GM12874 (cell line): Measurements from ENCODE around the gene SLCO4A1.

Source experiments
- TF ChIP-seq, protein P1 (sequence below): IDR thresholded peaks from 2 replicates; pipeline ENCODE4 v1.5.1; 2011; ENCODE audit warnings: low read depth, mild to moderate bottlenecking, control low read depth, low read length, moderate library complexity; ENCODE audit not compliant: insufficient read depth

Gene SLCO4A1

DNA sequence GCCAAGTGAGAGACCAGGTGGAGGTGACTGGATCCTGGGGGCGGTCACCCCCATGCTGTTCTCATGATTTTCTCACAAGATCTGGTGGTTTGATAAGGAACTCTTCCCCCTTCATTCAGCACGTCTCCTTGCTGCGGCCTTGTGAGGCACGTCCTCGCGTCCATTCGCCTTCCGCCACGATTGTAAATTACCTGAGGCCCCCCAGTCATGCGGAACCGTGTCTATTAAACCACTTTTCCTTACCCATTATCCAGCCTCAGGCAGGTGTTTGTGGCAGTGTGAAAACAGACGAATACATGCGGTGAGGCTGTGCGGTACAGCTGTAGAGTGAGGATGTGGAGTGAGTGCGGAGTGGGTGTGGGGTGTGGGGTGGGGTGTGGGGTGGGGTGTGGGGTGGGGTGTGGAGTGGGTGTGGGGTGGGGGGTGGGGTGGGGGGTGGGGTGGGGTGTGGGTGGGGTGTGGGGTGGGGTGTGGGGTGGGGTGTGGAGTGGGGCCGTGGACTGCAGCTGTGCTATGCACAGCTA, 54.2 kb downstream of the SLCO4A1 start:
- TF ChIP-seq, protein P1, sequence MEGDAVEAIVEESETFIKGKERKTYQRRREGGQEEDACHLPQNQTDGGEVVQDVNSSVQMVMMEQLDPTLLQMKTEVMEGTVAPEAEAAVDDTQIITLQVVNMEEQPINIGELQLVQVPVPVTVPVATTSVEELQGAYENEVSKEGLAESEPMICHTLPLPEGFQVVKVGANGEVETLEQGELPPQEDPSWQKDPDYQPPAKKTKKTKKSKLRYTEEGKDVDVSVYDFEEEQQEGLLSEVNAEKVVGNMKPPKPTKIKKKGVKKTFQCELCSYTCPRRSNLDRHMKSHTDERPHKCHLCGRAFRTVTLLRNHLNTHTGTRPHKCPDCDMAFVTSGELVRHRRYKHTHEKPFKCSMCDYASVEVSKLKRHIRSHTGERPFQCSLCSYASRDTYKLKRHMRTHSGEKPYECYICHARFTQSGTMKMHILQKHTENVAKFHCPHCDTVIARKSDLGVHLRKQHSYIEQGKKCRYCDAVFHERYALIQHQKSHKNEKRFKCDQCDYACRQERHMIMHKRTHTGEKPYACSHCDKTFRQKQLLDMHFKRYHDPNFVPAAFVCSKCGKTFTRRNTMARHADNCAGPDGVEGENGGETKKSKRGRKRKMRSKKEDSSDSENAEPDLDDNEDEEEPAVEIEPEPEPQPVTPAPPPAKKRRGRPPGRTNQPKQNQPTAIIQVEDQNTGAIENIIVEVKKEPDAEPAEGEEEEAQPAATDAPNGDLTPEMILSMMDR = no peak

DNA sequence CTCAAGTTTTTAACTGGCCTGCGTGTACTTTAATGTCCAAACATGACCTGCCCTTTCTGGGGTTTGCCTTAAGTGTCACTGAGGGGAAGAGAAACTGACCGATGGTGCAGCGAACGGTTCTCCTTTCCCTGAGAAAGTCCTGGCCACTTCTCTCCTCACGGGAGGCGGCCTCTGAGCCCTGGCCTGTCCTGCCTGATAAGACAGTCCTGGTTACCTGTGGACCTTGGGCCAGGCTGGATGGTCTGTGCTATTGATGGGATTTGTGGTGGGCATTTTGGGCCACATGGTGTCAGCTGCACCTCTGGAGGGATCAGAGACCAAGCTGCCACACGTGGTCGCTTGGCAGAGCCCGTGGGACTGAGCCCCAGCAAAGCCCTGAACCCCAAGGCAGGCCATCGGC, 54.7 kb downstream of the SLCO4A1 start:
- TF ChIP-seq, protein P1 = no peak

DNA sequence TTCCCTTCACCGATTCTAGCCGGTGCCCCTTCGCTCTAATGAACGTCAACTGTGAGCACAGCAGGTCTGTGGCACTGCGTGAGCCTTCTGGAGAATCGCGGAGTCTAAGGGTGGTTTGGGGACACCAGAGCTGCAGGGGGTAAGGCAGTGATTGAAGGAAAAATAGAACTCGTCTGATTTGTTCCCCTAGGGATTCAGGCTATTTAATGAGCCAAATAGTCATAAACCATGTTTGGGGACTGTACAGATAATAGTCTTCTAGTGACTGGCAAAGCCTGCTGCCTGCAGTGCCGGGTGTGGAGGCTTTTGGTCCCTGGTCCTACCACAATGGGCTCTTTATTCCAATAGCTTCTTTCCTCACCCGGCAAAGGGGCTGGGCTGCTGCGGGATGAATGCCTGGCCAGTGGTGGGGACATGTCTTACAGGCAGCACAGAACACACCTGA, 55.2 kb downstream of the SLCO4A1 start:
- TF ChIP-seq, protein P1 = no peak

DNA sequence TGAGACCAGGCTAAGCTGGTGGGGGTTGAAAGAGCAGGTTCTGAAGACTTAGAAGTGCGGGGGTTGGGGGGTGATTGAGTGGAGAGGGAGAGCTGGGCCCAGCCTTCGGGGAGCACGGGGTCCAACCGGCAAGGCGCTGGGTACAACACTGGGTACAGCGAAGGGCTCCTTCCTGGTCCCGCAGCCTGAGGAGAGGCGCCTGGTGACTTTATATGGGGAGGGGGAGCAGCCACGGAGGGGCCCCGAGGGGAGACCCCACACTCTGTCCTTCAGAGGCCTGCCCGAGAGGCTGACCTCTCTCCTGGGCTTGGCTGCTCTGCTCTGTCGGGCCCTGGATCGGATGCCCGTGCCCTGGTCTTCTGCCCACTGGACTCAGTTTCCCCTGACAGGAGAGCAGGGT, 55.9 kb downstream of the SLCO4A1 start:
- TF ChIP-seq, protein P1 = no peak

DNA sequence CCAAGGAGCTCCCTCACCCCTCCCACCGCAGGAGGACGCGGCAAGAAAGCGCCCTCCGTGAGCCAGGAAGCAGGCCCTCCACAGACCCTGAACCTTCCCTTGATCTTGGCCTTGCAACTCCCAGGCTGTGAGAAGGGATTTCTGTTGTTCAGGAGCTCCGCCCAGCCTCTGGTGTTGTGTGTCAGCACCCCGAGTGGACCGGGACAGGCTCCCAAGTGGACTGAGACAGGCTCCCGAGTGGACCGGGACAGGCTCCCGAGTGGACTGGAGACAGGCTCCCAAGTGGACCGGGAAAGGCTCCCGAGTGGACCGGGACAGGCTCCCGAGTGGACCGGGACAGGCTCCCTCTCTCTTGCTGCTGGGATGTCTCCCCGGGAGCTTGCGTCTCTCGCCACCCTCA, 57.0 kb downstream of the SLCO4A1 start:
- TF ChIP-seq, protein P1 = no peak

DNA sequence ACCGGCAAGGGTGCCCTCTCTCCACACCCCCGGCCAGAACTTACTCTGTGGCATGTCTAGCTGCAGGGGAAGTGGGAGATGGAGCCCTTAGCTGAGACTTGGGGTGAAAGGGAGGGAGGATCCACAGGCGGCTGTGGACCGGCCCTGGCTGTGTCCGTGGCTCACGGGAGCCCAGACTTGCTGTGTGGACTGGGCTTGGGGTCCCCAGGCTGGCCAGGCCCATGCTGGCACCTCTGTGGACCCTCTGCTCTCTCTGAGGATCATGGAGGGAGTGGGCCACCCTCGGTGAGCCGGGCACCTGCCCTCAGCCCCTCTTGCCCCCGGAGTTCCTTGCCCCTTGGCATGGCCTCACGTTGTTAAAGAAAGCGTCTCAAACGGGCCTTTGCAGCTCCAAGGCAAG, 57.4 kb downstream of the SLCO4A1 start:
- TF ChIP-seq, protein P1 = no peak

DNA sequence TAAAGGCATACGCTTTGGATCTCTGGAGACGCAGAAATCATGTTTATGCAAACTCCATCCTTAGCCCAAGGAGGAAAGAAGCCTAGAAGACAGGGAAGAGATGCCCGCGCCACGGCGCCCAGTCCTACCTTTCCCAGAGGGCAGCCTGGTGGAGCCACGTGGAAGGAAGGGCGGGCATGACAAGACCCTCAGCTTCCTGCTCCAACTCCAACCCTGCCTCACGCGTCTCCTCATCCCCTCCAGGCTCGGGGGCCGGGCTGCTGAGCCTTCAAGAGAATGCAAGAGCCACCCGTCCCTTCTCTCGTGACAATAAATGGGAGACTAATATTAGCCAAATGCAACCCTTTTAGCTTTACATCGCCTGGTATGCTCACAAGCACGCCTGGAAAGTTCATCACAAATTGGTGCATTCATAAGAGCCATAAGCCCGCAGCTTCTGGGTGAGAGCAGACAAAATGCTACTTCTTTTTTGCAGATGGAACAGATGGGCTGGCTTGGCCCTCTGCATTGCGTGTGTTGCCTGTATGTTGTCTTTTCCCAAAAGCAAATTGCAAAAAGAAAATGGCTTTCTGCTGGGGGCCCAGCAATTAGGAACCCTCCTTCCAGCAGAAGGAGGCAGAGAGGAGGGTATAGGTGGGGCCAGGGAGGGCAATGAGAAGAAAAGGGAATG, 58.1 kb downstream of the SLCO4A1 start:
- TF ChIP-seq, protein P1 = no peak
